Measurements from ENCODE around the gene ADARB2.

ADARB2 gene

GRCh38 chr10:1177936-1178335 is 559.4 kb downstream of the ADARB2 start:
- peaks cover 0 to 3% (median 0%) of the 10 kb centered on the region in 3 experiments for H3K27me3 ChIP-seq (ENCODE audit: control insufficient read depth in 3 of 3, insufficient read depth in 3 of 3, low read depth in 1 of 3, low read length in 3 of 3)
- no peak overlapping the region for H4K91ac ChIP-seq (ENCODE audit: low read depth, low read length, poor library complexity)
- no peak overlapping the region for H2BK5ac ChIP-seq (ENCODE audit: low read length)
- H3K18ac ChIP-seq (ENCODE audit: low read length), result no peak overlapping the region
- H3K4me3 ChIP-seq (ENCODE audit: low read length in 2 of 2), result no peak overlapping the region
- no peak overlapping the region for H2BK15ac ChIP-seq (ENCODE audit: low read length)
- no peaks in the 10 kb centered on the region for H3K9me3 ChIP-seq (replicated peaks in 1 of 2; ENCODE audit: control insufficient read depth in 2 of 2, insufficient read depth in 1 of 2, low read depth in 1 of 2, low read length in 2 of 2)
- H2AK5ac ChIP-seq (ENCODE audit: low read depth, low read length), result no peak overlapping the region
- no peaks in the 10 kb centered on the region for H3K79me1 ChIP-seq (ENCODE audit: low read depth, low read length)
- no peak overlapping the region for H4K8ac ChIP-seq (ENCODE audit: low read depth, low read length)
- no peak overlapping the region for H3K23ac ChIP-seq (ENCODE audit: low read depth, low read length, poor library complexity)
- no peaks in the 10 kb centered on the region for H3K4me1 ChIP-seq (ENCODE audit: control insufficient read depth in 2 of 2, insufficient read depth in 1 of 2, low read depth in 1 of 2, low read length in 2 of 2)
- DNase-seq (ENCODE audit: low spot score), result no peak
- no peak overlapping the region for H3K9ac ChIP-seq (ENCODE audit: low read depth, low read length, poor library complexity)
- no peak overlapping the region for H3K27ac ChIP-seq (replicated peaks; ENCODE audit: low read length)
- no peak overlapping the region for H2BK120ac ChIP-seq (ENCODE audit: low read depth, low read length)
- no peak overlapping the region for H2BK12ac ChIP-seq (ENCODE audit: low read length)
- no peak overlapping the region for H3K4me2 ChIP-seq (ENCODE audit: insufficient read depth, low read length, poor library complexity, severe bottlenecking)
- no CpG with 5 or more reads among the region's 9 CpGs for WGBS, 2 donors (ENCODE audit: extremely low coverage in 2 of 2, insufficient read length in 2 of 2, insufficient replicate concordance in 1 of 2)
- H3K4ac ChIP-seq (ENCODE audit: low read length), result no peak overlapping the region
- no peak overlapping the region for H3K14ac ChIP-seq (ENCODE audit: low read length)
- no peak overlapping the region for H2AFZ ChIP-seq (ENCODE audit: low read length)
- H3K36me3 ChIP-seq (replicated peaks in 1 of 2; ENCODE audit: control insufficient read depth in 2 of 2, insufficient read depth in 2 of 2, low read length in 2 of 2), result no peaks in the 10 kb centered on the region

- no peak overlapping the region for H3K4me3 ChIP-seq (ENCODE audit: low read length in 2 of 2)
- H3K36me3 ChIP-seq (replicated peaks in 1 of 2; ENCODE audit: control insufficient read depth in 2 of 2, insufficient read depth in 2 of 2, low read length in 2 of 2), result peaks cover 0 to 2% of the 10 kb centered on the region in 2 donors
- no peak overlapping the region for H2BK5ac ChIP-seq (ENCODE audit: low read length)
- H3K23ac ChIP-seq (ENCODE audit: low read depth, low read length, poor library complexity), result no peak overlapping the region
- no peak overlapping the region for H4K91ac ChIP-seq (ENCODE audit: low read depth, low read length, poor library complexity)
- no peak overlapping the region for H3K14ac ChIP-seq (ENCODE audit: low read length)
- no peak overlapping the region for H2BK12ac ChIP-seq (ENCODE audit: low read length)
- no peak overlapping the region for H2AK5ac ChIP-seq (ENCODE audit: low read depth, low read length)
- no peak overlapping the region for H2AFZ ChIP-seq (ENCODE audit: low read length)
- H3K27me3 ChIP-seq (ENCODE audit: control insufficient read depth in 3 of 3, insufficient read depth in 3 of 3, low read depth in 1 of 3, low read length in 3 of 3), result no peaks in the 10 kb centered on the region
- peaks cover 0 to 2% of the 10 kb centered on the region in 2 donors for H3K4me1 ChIP-seq (ENCODE audit: control insufficient read depth in 2 of 2, insufficient read depth in 1 of 2, low read depth in 1 of 2, low read length in 2 of 2)
- no peaks in the 10 kb centered on the region for H3K79me1 ChIP-seq (ENCODE audit: low read depth, low read length)
- no CpG with 5 or more reads among the region's 23 CpGs for WGBS, 2 donors (ENCODE audit: extremely low coverage in 2 of 2, insufficient read length in 2 of 2, insufficient replicate concordance in 1 of 2)
- H3K18ac ChIP-seq (ENCODE audit: low read length), result peak overlapping the region; percentile 21
- H2BK15ac ChIP-seq (ENCODE audit: low read length), result no peak overlapping the region
- H3K27ac ChIP-seq (replicated peaks; ENCODE audit: low read length), result no peak overlapping the region
- H3K4ac ChIP-seq (ENCODE audit: low read length), result no peak overlapping the region
- no peak overlapping the region for H3K9ac ChIP-seq (ENCODE audit: low read depth, low read length, poor library complexity)
- H3K9me3 ChIP-seq (replicated peaks in 1 of 2; ENCODE audit: control insufficient read depth in 2 of 2, insufficient read depth in 1 of 2, low read depth in 1 of 2, low read length in 2 of 2), result peaks cover 0 to 2% of the 10 kb centered on the region in 2 donors
- no peak overlapping the region for H4K8ac ChIP-seq (ENCODE audit: low read depth, low read length)
- no peak overlapping the region for H2BK120ac ChIP-seq (ENCODE audit: low read depth, low read length)
- no peak overlapping the region for H3K4me2 ChIP-seq (ENCODE audit: insufficient read depth, low read length, poor library complexity, severe bottlenecking)
- no peak for DNase-seq (ENCODE audit: low spot score)
Observed at GRCh38 chr10:1175956-1176565, 561.3 kb downstream of the ADARB2 start.

GRCh38 chr10:1174022-1174421 is 563.3 kb downstream of the ADARB2 start:
- H3K36me3 ChIP-seq (replicated peaks in 1 of 2; ENCODE audit: control insufficient read depth in 2 of 2, insufficient read depth in 2 of 2, low read length in 2 of 2), result peaks cover 0 to 2% of the 10 kb centered on the region in 2 donors
- DNase-seq (ENCODE audit: low spot score), result no peak
- H3K14ac ChIP-seq (ENCODE audit: low read length), result no peak overlapping the region
- H2BK15ac ChIP-seq (ENCODE audit: low read length), result no peak overlapping the region
- H4K91ac ChIP-seq (ENCODE audit: low read depth, low read length, poor library complexity), result no peak overlapping the region
- H3K4me2 ChIP-seq (ENCODE audit: insufficient read depth, low read length, poor library complexity, severe bottlenecking), result no peak overlapping the region
- H2BK120ac ChIP-seq (ENCODE audit: low read depth, low read length), result no peak overlapping the region
- no peak overlapping the region for H2AFZ ChIP-seq (ENCODE audit: low read length)
- no peak overlapping the region for H4K8ac ChIP-seq (ENCODE audit: low read depth, low read length)
- H2AK5ac ChIP-seq (ENCODE audit: low read depth, low read length), result no peak overlapping the region
- H3K4me1 ChIP-seq (ENCODE audit: control insufficient read depth in 2 of 2, insufficient read depth in 1 of 2, low read depth in 1 of 2, low read length in 2 of 2), result peaks cover 0 to 2% of the 10 kb centered on the region in 2 donors
- H3K27me3 ChIP-seq (ENCODE audit: control insufficient read depth in 3 of 3, insufficient read depth in 3 of 3, low read depth in 1 of 3, low read length in 3 of 3), result peaks cover 0 to 8% (median 0%) of the 10 kb centered on the region in 3 experiments
- H2BK12ac ChIP-seq (ENCODE audit: low read length), result no peak overlapping the region
- no peak overlapping the region for H3K23ac ChIP-seq (ENCODE audit: low read depth, low read length, poor library complexity)
- H3K27ac ChIP-seq (replicated peaks; ENCODE audit: low read length), result no peak overlapping the region
- H3K9ac ChIP-seq (ENCODE audit: low read depth, low read length, poor library complexity), result no peak overlapping the region
- H3K9me3 ChIP-seq (replicated peaks in 1 of 2; ENCODE audit: control insufficient read depth in 2 of 2, insufficient read depth in 1 of 2, low read depth in 1 of 2, low read length in 2 of 2), result peaks cover 0 to 3% of the 10 kb centered on the region in 2 donors
- H3K18ac ChIP-seq (ENCODE audit: low read length), result no peak overlapping the region
- no peak overlapping the region for H3K4me3 ChIP-seq (ENCODE audit: low read length in 2 of 2)
- no peak overlapping the region for H2BK5ac ChIP-seq (ENCODE audit: low read length)
- no peaks in the 10 kb centered on the region for H3K79me1 ChIP-seq (ENCODE audit: low read depth, low read length)
- H3K4ac ChIP-seq (ENCODE audit: low read length), result no peak overlapping the region
- no CpG with 5 or more reads among the region's 5 CpGs for WGBS, 2 donors (ENCODE audit: extremely low coverage in 2 of 2, insufficient read length in 2 of 2, insufficient replicate concordance in 1 of 2)

GRCh38 chr10:1173091-1173490 is 564.2 kb downstream of the ADARB2 start:
- peak overlapping the region; percentile 74 for H2AK5ac ChIP-seq (ENCODE audit: low read depth, low read length)
- DNase-seq (ENCODE audit: low spot score), result no peak
- peaks cover 0 to 3% of the 10 kb centered on the region in 2 donors for H3K9me3 ChIP-seq (replicated peaks in 1 of 2; ENCODE audit: control insufficient read depth in 2 of 2, insufficient read depth in 1 of 2, low read depth in 1 of 2, low read length in 2 of 2)
- H3K9ac ChIP-seq (ENCODE audit: low read depth, low read length, poor library complexity), result no peak overlapping the region
- peak overlapping the region; percentile 30 for H2BK5ac ChIP-seq (ENCODE audit: low read length)
- no peak overlapping the region for H2BK15ac ChIP-seq (ENCODE audit: low read length)
- H3K36me3 ChIP-seq (replicated peaks in 1 of 2; ENCODE audit: control insufficient read depth in 2 of 2, insufficient read depth in 2 of 2, low read length in 2 of 2), result peaks cover 0 to 2% of the 10 kb centered on the region in 2 donors
- H3K4me2 ChIP-seq (ENCODE audit: insufficient read depth, low read length, poor library complexity, severe bottlenecking), result no peak overlapping the region
- no peak overlapping the region for H4K8ac ChIP-seq (ENCODE audit: low read depth, low read length)
- H3K23ac ChIP-seq (ENCODE audit: low read depth, low read length, poor library complexity), result peak overlapping the region; percentile 53
- H3K4me1 ChIP-seq (ENCODE audit: control insufficient read depth in 2 of 2, insufficient read depth in 1 of 2, low read depth in 1 of 2, low read length in 2 of 2), result peaks cover 0 to 2% of the 10 kb centered on the region in 2 donors
- H3K14ac ChIP-seq (ENCODE audit: low read length), result peak overlapping the region; percentile 73
- no peak overlapping the region for H3K4me3 ChIP-seq (ENCODE audit: low read length in 2 of 2)
- H3K27ac ChIP-seq (replicated peaks; ENCODE audit: low read length), result no peak overlapping the region
- H4K91ac ChIP-seq (ENCODE audit: low read depth, low read length, poor library complexity), result no peak overlapping the region
- H2AFZ ChIP-seq (ENCODE audit: low read length), result no peak overlapping the region
- no CpG with 5 or more reads among the region's 27 CpGs for WGBS, 2 donors (ENCODE audit: extremely low coverage in 2 of 2, insufficient read length in 2 of 2, insufficient replicate concordance in 1 of 2)
- H3K18ac ChIP-seq (ENCODE audit: low read length), result peak overlapping the region; percentile 59
- H3K27me3 ChIP-seq (ENCODE audit: control insufficient read depth in 3 of 3, insufficient read depth in 3 of 3, low read depth in 1 of 3, low read length in 3 of 3), result peaks cover 0 to 9% (median 0%) of the 10 kb centered on the region in 3 experiments
- no peak overlapping the region for H2BK120ac ChIP-seq (ENCODE audit: low read depth, low read length)
- H3K4ac ChIP-seq (ENCODE audit: low read length), result no peak overlapping the region
- no peaks in the 10 kb centered on the region for H3K79me1 ChIP-seq (ENCODE audit: low read depth, low read length)
- no peak overlapping the region for H2BK12ac ChIP-seq (ENCODE audit: low read length)
